CD14-positive monocyte (primary cell): Measurements from ENCODE around the gene SMURF2. TPM values are rescaled to one million over a fixed set of nuclear protein-coding genes. Genes with fewer than 3 reads are reported as not detected.

Source experiments
- DNase-seq, 3 donors: peaks; one replicate each; pipeline ENCODE4 v3.0.0-alpha.2; 2011 to 2022
- H2AFZ ChIP-seq: 2 replicates; pipeline ENCODE4 v1.6.0; 2012; ENCODE audit warnings: mild to moderate bottlenecking, low read depth, low read length, inconsistent platforms; ENCODE audit not compliant: insufficient read depth, poor library complexity, severe bottlenecking
- H3K27ac ChIP-seq, 2 donors: 1 replicate in 1 of 2; 2 replicates in 1 of 2; pipeline ENCODE4 v1.5.1; 2012 to 2013; ENCODE audit warnings: low read length in 2 of 2, control low read depth in 1 of 2, inconsistent platforms in 1 of 2, low read depth in 1 of 2, mild to moderate bottlenecking in 1 of 2
- H3K27me3 ChIP-seq, 2 donors: one replicate each; pipeline versions ENCODE4 v1.6.0 to v1.6.1; 2011 to 2013; ENCODE audit warnings: low read length in 2 of 2; ENCODE audit not compliant: control insufficient read depth in 2 of 2, insufficient read depth in 2 of 2
- H3K36me3 ChIP-seq, 2 donors: replicated peaks in 1 of 2; 1 replicate in 1 of 2; 2 replicates in 1 of 2; pipeline versions ENCODE4 v1.5.1 to v1.6.1; 2012 to 2013; ENCODE audit warnings: low read length in 2 of 2, control low read depth in 1 of 2, inconsistent platforms in 1 of 2, mild to moderate bottlenecking in 1 of 2; ENCODE audit not compliant: insufficient read depth in 2 of 2, control insufficient read depth in 1 of 2
- H3K4me1 ChIP-seq, 2 donors: 1 replicate in 1 of 2; 2 replicates in 1 of 2; pipeline versions ENCODE4 v1.5.1 to v1.6.1; 2012 to 2013; ENCODE audit warnings: low read length in 2 of 2, control low read depth in 1 of 2, inconsistent platforms in 1 of 2, mild to moderate bottlenecking in 1 of 2, moderate library complexity in 1 of 2; ENCODE audit not compliant: insufficient read depth in 2 of 2, control insufficient read depth in 1 of 2
- H3K4me2 ChIP-seq: replicated peaks from 2 replicates; pipeline ENCODE3; 2012; ENCODE audit warnings: low read length, moderate library complexity, mild to moderate bottlenecking; ENCODE audit not compliant: poor library complexity, severe bottlenecking; ENCODE audit errors: extremely low read depth
- H3K4me3 ChIP-seq, 3 experiments: fragments of 200-600 bp in 1 of 3; sonication (generic) in 1 of 3; replicated peaks in 1 of 3; 1 replicate in 2 of 3; 2 replicates in 1 of 3; pipeline ENCODE4 v1.5.1; 2011 to 2013; ENCODE audit warnings: low read length in 3 of 3, mild to moderate bottlenecking in 3 of 3, control low read depth in 2 of 3, low read depth in 2 of 3, inconsistent platforms in 1 of 3, moderate library complexity in 1 of 3
- H3K79me2 ChIP-seq: 2 replicates; pipeline ENCODE4 v1.6.0; 2012; ENCODE audit warnings: mild to moderate bottlenecking, control low read depth, inconsistent platforms, low read length, moderate library complexity; ENCODE audit not compliant: insufficient read depth
- H3K9ac ChIP-seq: 2 replicates; pipeline ENCODE4 v1.6.0; 2017; ENCODE audit warnings: low read length, mild to moderate bottlenecking; ENCODE audit not compliant: insufficient read depth, poor library complexity, severe bottlenecking
- H3K9me3 ChIP-seq, 2 donors: replicated peaks in 1 of 2; 1 replicate in 1 of 2; 2 replicates in 1 of 2; pipeline versions ENCODE4 v1.5.1 to v1.6.1; 2012 to 2013; ENCODE audit warnings: low read length in 2 of 2, control low read depth in 1 of 2; ENCODE audit not compliant: control insufficient read depth in 1 of 2, insufficient read depth in 1 of 2
- H4K20me1 ChIP-seq: 2 replicates; pipeline ENCODE4 v1.6.0; 2012; ENCODE audit warnings: mild to moderate bottlenecking, low read length, control low read depth, moderate library complexity; ENCODE audit not compliant: insufficient read depth
- H3K27ac Mint-ChIP-seq, 7 donors: one replicate each; pipeline ENCODE4 v1.8.0; 2020; ENCODE audit warnings: mild to moderate bottlenecking in 7 of 7, mixed read lengths in 7 of 7, moderate library complexity in 6 of 7, inconsistent platforms in 2 of 7
- H3K27me3 Mint-ChIP-seq, 3 donors: one replicate each; pipeline ENCODE4 v1.8.0; 2021 to 2022; ENCODE audit warnings: low read depth in 3 of 3, mild to moderate bottlenecking in 3 of 3, mixed read lengths in 3 of 3, moderate library complexity in 3 of 3, inconsistent platforms in 1 of 3
- H3K36me3 Mint-ChIP-seq, 2 donors: one replicate each; pipeline ENCODE4 v1.8.0; 2020; ENCODE audit warnings: mixed read lengths in 2 of 2, inconsistent platforms in 1 of 2, mild to moderate bottlenecking in 1 of 2
- H3K4me1 Mint-ChIP-seq: one replicate; pipeline ENCODE4 v1.8.0; 2020; ENCODE audit warnings: mild to moderate bottlenecking, mixed read lengths
- H3K4me3 Mint-ChIP-seq, 2 donors: one replicate each; pipeline ENCODE4 v1.8.0; 2020; ENCODE audit warnings: mild to moderate bottlenecking in 2 of 2, mixed read lengths in 2 of 2, moderate library complexity in 1 of 2
- H3K9me3 Mint-ChIP-seq, 7 donors: one replicate each; pipeline ENCODE4 v1.8.0; 2020 to 2022; ENCODE audit warnings: mixed read lengths in 7 of 7, mild to moderate bottlenecking in 6 of 7, moderate library complexity in 6 of 7, inconsistent platforms in 2 of 7
- CTCF ChIP-seq: fragments of 200-600 bp; IDR thresholded peaks from one replicate; pipeline ENCODE4 v1.8.0; 2022; ENCODE audit warnings: antibody characterized with exemption, mild to moderate bottlenecking
- WGBS: methylation state at CpG from one replicate; pipeline ENCODE4 v1.1.5; 2013; ENCODE audit warnings: missing lambda C conversion rate; ENCODE audit not compliant: insufficient coverage; 5-methylcytosine and 5-hydroxymethylcytosine counted together
- intact Hi-C, 2 donors: fragments of 100-400 bp; cut with micrococcal nuclease; formaldehyde crosslinking; loops; one replicate each; pipeline versions ENCODE4 v1.15.0 to v1.15.1; 2023
- polyA plus RNA-seq, 3 donors: library from polyadenylated mRNA; depleted of rRNA in 1 of 3; unstranded in 2 of 3; stranded (reverse) in 1 of 3; fragments of 300-500 nt in 2 of 3; fragments of >200 nt in 1 of 3; fragmentation: Illumina TruSeq in 2 of 3; gene quantifications; 1 replicate in 2 of 3; 2 replicates in 1 of 3; pipeline ENCODE4 v1.2.3, GENCODE V29; 2012 to 2021

Gene SMURF2
- polyA plus RNA-seq, 3 donors: 2.2 to 12.9 (median 4.5) TPM

- intact Hi-C loops: no loop called here
- Mint-ChIP-seq H3K4me3 (peak overlapping the region in 1 of 2 donors; percentile 57), H3K27ac (peak overlapping the region in 2 of 7 donors; percentile 10 to 72), H3K4me1 (peaks cover 39% of the 10 kb centered on the region), H3K27me3 (no peaks in the 10 kb centered on the region), H3K36me3 (peaks cover 66% of the 10 kb centered on the region in 2 donors), H3K9me3 (peaks cover 0 to 5% (median 2%) of the 10 kb centered on the region in 7 donors)
- no peaks in the 10 kb centered on the region for H3K9me3 ChIP-seq
- no peak overlapping the region for H3K4me2 ChIP-seq
- peaks cover 63 to 64% of the 10 kb centered on the region in 2 donors for H3K36me3 ChIP-seq
- no peak for DNase-seq
- H4K20me1 ChIP-seq: peaks cover 84% of the 10 kb centered on the region
- no peak overlapping the region for H3K9ac ChIP-seq
- H2AFZ ChIP-seq: no peak overlapping the region
- H3K4me3 ChIP-seq: peak overlapping the region in 2 of 3 experiments; percentile 3 to 99
- peaks cover 21 to 39% of the 10 kb centered on the region in 2 donors for H3K4me1 ChIP-seq
- H3K27me3 ChIP-seq: no peaks in the 10 kb centered on the region
- peaks cover 89% of the 10 kb centered on the region for H3K79me2 ChIP-seq
- H3K27ac ChIP-seq: no peak overlapping the region
- no peak for TF ChIP-seq CTCF
- 93% methylated on average over 5 of the region's 5 CpGs for WGBS
Measured at GRCh38 chr17:64503341-64503740, 158.8 kb downstream of the SMURF2 start.

- peaks cover 70 to 71% of the 10 kb centered on the region in 2 donors for H3K36me3 Mint-ChIP-seq
- no peaks in the 10 kb centered on the region for H3K27me3 ChIP-seq
- H3K4me3 Mint-ChIP-seq: no peak overlapping the region
- no CpG with 5 or more reads among the region's 2 CpGs for WGBS
- no peaks in the 10 kb centered on the region for H3K27me3 Mint-ChIP-seq
- peaks cover 18 to 39% of the 10 kb centered on the region in 2 donors for H3K4me1 ChIP-seq
- no peak overlapping the region for H3K9ac ChIP-seq
- peak overlapping the region in 3 of 7 donors; percentile 10 to 40 (median 15) for H3K27ac Mint-ChIP-seq
- peaks cover 41% of the 10 kb centered on the region for H3K4me1 Mint-ChIP-seq
- H3K27ac ChIP-seq: no peak overlapping the region
- peaks cover 66 to 69% of the 10 kb centered on the region in 2 donors for H3K36me3 ChIP-seq
- peaks cover 84% of the 10 kb centered on the region for H3K79me2 ChIP-seq
- no peak for TF ChIP-seq CTCF
- H2AFZ ChIP-seq: no peak overlapping the region
- peaks cover 86% of the 10 kb centered on the region for H4K20me1 ChIP-seq
- H3K9me3 Mint-ChIP-seq: peaks cover 0 to 5% (median 2%) of the 10 kb centered on the region in 7 donors
- no peak overlapping the region for H3K4me2 ChIP-seq
- intact Hi-C loops: no loop called here
- no peaks in the 10 kb centered on the region for H3K9me3 ChIP-seq
- peak overlapping the region in 1 of 3 experiments; percentile 99 for H3K4me3 ChIP-seq
- no peak for DNase-seq
Measured at GRCh38 chr17:64502809-64503208, 159.3 kb downstream of the SMURF2 start.
